Tibial artery (tissue), 4 donors: ENCODE results near the gene CCR6.
A peak's percentile ranks its signal among the peaks of the same experiment; 100 is the strongest.

ENCODE experiments used
- DNase-seq, 2 donors: peaks; one replicate each; pipeline ENCODE4 v3.0.0-alpha.2; 2019
- H3K27ac ChIP-seq, 2 donors: fragments of 200-600 bp; sonication (generic) in 1 of 2; 1 replicate in 1 of 2; 2 replicates in 1 of 2; pipeline ENCODE4 v1.5.1; 2018 to 2019; ENCODE audit warnings: mild to moderate bottlenecking in 1 of 2
- H3K27me3 ChIP-seq, 2 donors: fragments of 200-600 bp; sonication (generic) in 1 of 2; one replicate each; pipeline versions ENCODE4 v1.5.1 to v1.6.0; 2016 to 2019
- H3K36me3 ChIP-seq, 3 donors: fragments of 200-600 bp; sonication (generic) in 2 of 3; one replicate each; pipeline ENCODE4 v1.5.1; 2016 to 2019; ENCODE audit warnings: mild to moderate bottlenecking in 2 of 3
- H3K4me1 ChIP-seq, 4 donors: fragments of 200-600 bp; sonication (generic) in 2 of 4; 1 replicate in 3 of 4; 2 replicates in 1 of 4; pipeline ENCODE4 v1.5.1; 2016 to 2019
- H3K4me3 ChIP-seq, 2 donors: fragments of 200-600 bp; sonication (generic) in 1 of 2; 1 replicate in 1 of 2; 2 replicates in 1 of 2; pipeline ENCODE4 v1.5.1; 2018 to 2019; ENCODE audit warnings: mild to moderate bottlenecking in 2 of 2
- H3K9me3 ChIP-seq, 3 donors: fragments of 200-600 bp; sonication (generic) in 1 of 3; one replicate each; pipeline ENCODE4 v1.5.1; 2016 to 2019
- intact Hi-C: fragments of 100-400 bp; cut with DNase I; formaldehyde crosslinking; loops from one replicate; pipeline ENCODE4 v1.15.0; 2023; ENCODE audit warnings: low total_unique reads
- TF ChIP-seq, protein P1 (sequence below), 2 experiments: fragments of 200-600 bp in 1 of 2; fragments of 450-650 bp in 1 of 2; IDR thresholded peaks; one replicate each; pipeline ENCODE4 v1.5.1; 2017 to 2019; ENCODE audit warnings: antibody characterized with exemption in 2 of 2, mild to moderate bottlenecking in 1 of 2, moderate library complexity in 1 of 2

CCR6 gene

DNA sequence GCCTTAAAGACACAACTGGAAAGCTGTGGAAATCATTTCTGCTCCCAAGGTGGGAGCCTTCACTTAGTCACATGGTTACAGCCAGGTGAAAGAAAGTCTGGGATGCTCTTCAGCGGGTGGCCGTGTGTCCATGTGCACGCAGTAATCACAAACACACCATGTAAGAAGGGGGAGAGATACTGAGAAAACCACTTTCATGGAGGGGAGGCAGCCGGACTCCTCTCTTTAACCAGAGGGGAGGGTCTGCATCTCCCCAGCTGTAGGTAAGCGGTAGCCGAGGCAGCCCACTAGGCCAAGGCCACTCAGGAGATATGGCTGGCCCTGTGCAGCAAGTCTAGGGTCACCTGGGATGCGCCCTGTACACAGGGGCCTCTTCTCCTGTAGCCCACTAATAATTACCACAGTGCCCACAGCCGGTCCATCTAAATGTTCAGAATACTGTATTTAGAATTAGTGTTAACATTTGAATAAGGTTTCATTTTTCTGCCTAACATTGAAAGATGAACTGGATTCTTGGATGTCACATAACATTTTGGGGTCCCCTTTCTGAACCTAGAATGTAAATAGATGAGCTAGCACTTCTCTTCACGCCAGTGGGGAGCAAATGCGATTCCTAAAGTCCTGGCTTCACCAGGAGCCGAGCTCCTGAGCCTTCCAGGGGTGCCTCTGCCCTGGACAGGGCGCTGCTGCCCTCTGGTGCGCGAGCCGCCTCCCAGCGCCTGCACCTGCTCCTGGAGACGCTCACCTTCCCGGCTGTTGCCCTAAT lies 19.0 kb downstream of the CCR6 start:
- Histone ChIP-seq H3K36me3 (no peaks in the 10 kb centered on the region), H3K4me1 (no peaks in the 10 kb centered on the region), H3K27ac (no peak overlapping the region), H3K9me3 (no peaks in the 10 kb centered on the region), H3K27me3 (peaks cover 0 to 15% of the 10 kb centered on the region in 2 donors), H3K4me3 (no peak overlapping the region)
- DNase-seq: no peak
- intact Hi-C loops: no loop called here
- TF ChIP-seq, protein P1, sequence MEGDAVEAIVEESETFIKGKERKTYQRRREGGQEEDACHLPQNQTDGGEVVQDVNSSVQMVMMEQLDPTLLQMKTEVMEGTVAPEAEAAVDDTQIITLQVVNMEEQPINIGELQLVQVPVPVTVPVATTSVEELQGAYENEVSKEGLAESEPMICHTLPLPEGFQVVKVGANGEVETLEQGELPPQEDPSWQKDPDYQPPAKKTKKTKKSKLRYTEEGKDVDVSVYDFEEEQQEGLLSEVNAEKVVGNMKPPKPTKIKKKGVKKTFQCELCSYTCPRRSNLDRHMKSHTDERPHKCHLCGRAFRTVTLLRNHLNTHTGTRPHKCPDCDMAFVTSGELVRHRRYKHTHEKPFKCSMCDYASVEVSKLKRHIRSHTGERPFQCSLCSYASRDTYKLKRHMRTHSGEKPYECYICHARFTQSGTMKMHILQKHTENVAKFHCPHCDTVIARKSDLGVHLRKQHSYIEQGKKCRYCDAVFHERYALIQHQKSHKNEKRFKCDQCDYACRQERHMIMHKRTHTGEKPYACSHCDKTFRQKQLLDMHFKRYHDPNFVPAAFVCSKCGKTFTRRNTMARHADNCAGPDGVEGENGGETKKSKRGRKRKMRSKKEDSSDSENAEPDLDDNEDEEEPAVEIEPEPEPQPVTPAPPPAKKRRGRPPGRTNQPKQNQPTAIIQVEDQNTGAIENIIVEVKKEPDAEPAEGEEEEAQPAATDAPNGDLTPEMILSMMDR (IDR thresholded peaks at IDR 0.05): peak; percentile 32 to 37

DNA sequence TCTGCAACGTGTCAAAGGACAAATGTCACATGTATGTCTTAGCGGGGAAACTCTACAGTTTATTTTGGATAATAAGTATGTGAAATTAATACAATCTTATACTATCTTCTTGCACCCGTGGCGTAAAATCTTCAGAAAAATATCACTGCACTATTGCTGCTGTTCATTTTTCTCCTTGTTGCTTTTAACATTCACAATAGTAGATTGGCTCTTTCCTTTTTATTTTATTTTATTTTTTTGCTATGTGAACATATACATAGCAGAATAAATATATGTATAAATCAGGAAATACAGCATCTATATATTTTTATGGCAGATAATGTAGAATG lies 19.5 kb downstream of the CCR6 start:
- no peak overlapping the region for H3K4me3 ChIP-seq
- TF ChIP-seq, protein P1 (IDR thresholded peaks at IDR 0.05): no peak
- H3K27ac ChIP-seq: no peak overlapping the region
- H3K36me3 ChIP-seq: no peaks in the 10 kb centered on the region
- no peak for DNase-seq
- H3K9me3 ChIP-seq: no peaks in the 10 kb centered on the region
- peaks cover 0 to 19% of the 10 kb centered on the region in 2 donors for H3K27me3 ChIP-seq
- intact Hi-C loops: no loop called here
- H3K4me1 ChIP-seq: no peaks in the 10 kb centered on the region

DNA sequence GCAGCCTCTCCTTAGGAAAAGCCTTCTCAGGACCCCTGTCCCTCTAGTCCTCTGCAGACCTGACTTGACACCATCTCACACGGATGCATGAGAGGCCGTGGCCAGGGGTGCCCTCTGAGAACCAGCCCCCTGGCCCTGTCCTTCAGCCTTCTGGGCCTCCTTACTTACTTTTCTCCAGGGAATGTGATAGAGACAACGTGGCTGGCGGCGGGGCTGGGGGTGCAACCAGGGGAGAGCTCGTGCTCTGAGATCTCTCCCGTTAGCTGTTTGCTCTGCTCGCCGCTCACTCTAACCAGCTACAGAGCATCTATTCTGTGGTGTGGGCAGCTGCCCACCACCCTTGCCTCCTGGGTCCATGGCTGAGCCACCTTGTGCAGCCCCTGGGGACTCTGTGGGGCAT lies 20.1 kb downstream of the CCR6 start:
- H3K36me3 ChIP-seq: no peaks in the 10 kb centered on the region
- no peaks in the 10 kb centered on the region for H3K9me3 ChIP-seq
- H3K4me1 ChIP-seq: no peaks in the 10 kb centered on the region
- H3K4me3 ChIP-seq: no peak overlapping the region
- TF ChIP-seq, protein P1 (IDR thresholded peaks at IDR 0.05): no peak
- H3K27me3 ChIP-seq: peaks cover 0 to 20% of the 10 kb centered on the region in 2 donors
- no peak for DNase-seq
- H3K27ac ChIP-seq: no peak overlapping the region
- intact Hi-C loops: no loop called here

DNA sequence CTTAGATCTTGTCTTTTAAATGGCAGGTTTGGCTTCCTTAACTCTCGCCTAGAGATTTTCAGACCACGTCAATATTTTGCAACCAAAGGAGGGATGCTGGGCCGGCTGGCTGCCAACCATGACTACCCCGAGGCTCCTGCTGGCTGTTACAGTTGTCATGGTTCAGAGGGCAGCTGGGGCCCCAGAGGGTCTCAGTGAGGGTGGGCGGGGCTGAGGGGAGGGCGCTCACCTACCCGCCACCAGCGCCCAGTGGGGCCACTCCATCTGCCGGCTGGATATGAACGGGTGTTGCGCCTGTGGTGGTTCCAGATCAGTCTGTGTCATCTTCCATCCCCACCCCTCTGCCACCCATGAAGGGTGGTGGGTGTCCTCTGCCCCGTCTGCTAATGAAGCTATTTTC lies 22.6 kb downstream of the CCR6 start:
- H3K4me1 ChIP-seq: no peaks in the 10 kb centered on the region
- peaks cover 0 to 22% of the 10 kb centered on the region in 2 donors for H3K27me3 ChIP-seq
- intact Hi-C loops: no loop called here
- H3K27ac ChIP-seq: no peak overlapping the region
- no peaks in the 10 kb centered on the region for H3K36me3 ChIP-seq
- no peak overlapping the region for H3K4me3 ChIP-seq
- TF ChIP-seq, protein P1 (IDR thresholded peaks at IDR 0.05): no peak
- no peaks in the 10 kb centered on the region for H3K9me3 ChIP-seq
- no peak for DNase-seq

DNA sequence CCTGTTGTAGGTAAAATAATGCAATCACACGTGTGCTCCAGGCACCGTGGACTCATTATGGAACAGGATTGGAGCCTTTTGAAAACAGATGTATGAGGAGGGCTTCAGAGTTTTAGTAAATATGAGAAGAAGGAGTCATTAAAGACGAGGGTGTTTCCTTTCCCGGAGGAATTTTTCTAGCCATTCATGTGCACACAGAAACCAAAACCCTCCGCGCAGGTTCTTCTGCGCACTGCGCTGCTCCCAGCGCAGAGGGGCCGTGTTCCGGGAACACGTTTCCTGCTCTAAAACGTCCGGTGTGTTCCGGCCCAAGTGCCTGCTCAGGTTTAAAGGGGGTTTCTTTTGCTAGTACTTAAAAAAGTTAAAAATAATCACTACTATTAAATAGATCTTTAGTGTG lies 23.2 kb downstream of the CCR6 start:
- intact Hi-C loops: no loop called here
- no peaks in the 10 kb centered on the region for H3K36me3 ChIP-seq
- DNase-seq: no peak
- no peak overlapping the region for H3K27ac ChIP-seq
- H3K4me3 ChIP-seq: no peak overlapping the region
- H3K4me1 ChIP-seq: no peaks in the 10 kb centered on the region
- H3K9me3 ChIP-seq: no peaks in the 10 kb centered on the region
- TF ChIP-seq, protein P1 (IDR thresholded peaks at IDR 0.05): no peak
- peaks cover 0 to 22% of the 10 kb centered on the region in 2 donors for H3K27me3 ChIP-seq
